ENCODE measurements around the gene AOX1.

GRCh38 chr2:200591308-200591707 lies 5.5 kb downstream of the AOX1 start:
- TF ChIP-seq POLR2A (IDR thresholded peaks at IDR 0.05) (no peak), CTCF (IDR thresholded peaks at IDR 0.05 in 4 of 5, conservative IDR thresholded peaks at IDR 0.05 in 1 of 5) (no peak)

All from gastrocnemius medialis (tissue), 4 donors.